GOT3 (cell line): ENCODE data around the gene ARHGEF5.
"Not testable (repeated sequence)": the region's sequence is repeated elsewhere in the genome, so short reads cannot be mapped to it uniquely, and the experiment has no call there.

ENCODE experiments used
- DNase-seq: peaks from one replicate; lab custom pipeline; 2025; ENCODE audit warnings: mixed read lengths; lab: John Stamatoyannopoulos, UW

The ARHGEF5 gene

DNA sequence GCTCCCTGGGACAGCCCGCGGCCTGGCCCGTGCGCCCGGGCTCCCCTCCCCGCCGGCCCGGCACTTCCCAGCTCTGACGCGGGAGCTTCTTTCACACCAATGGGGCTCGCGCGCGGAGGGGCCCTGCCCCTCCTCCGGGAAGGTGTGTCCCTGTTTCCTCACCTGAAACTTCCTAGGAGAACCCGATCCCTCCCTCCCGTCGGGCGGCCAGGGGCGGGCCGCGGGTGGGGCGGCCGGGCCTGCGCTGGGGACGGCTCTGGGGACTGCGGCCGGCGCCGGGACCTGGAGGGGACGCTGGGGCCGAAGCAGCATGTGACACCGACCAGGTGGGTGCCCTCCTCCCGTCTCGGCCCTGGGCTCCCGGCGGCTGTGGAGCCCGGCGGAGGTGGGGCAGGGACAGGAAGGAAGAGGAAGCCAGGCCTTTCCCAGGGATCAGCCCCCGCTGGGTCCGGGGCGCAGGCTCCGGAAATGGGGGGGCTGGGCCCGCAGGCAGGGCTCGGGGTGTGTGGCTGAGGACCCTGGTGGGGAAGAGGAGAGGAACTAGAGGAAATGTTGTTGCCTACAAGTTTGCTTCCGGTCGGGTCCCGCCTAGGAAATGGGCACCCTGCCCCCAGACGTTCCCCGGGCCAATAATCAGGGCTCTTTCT is at the start of gene ARHGEF5:
TSS of gene ARHGEF5 (plus strand) at position 227 of the 647 bp plus-strand sequence. CDS start 7,268 bp downstream, outside the sequence.
- not testable (repeated sequence) for DNase-seq

DNA sequence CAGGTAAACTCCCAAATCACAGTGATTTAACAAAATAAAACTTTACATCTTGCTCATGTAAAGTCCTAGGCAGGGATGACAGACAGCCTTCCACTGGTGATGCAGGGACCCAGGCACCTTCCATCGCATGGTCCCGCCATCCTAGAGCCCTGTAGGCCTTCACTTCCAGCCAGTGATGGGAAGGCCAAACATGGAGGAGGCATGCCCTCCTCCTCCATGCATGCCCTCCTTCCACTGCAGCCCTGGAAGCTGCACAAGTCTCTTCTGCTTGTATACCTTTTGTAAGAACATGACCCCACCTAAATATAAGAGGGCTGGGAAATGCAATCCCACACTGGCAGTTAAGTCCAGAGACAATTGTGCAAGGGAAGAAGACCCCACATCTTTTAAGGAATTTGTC is 45.5 kb upstream of the ARHGEF5 start:
- DNase-seq: not testable (repeated sequence)

DNA sequence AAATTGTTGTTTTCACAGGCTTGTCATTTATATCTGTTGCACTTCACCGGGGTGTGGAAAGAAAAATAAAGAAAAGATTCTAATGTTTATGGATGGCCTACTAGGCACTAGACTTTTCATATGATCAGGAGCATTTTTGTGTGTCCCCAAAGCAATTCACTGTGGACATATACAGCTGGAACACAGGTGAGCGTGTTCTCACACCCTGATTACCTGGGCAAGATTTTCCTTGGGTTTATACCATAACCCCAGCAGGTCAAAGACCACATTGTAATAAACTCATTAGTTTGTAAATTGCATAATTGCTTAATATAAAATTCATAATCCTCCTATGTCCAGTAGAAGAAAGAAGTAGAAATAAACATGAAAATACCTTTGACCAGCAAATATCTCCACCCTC is 44.0 kb upstream of the ARHGEF5 start:
- not testable (repeated sequence) for DNase-seq

DNA sequence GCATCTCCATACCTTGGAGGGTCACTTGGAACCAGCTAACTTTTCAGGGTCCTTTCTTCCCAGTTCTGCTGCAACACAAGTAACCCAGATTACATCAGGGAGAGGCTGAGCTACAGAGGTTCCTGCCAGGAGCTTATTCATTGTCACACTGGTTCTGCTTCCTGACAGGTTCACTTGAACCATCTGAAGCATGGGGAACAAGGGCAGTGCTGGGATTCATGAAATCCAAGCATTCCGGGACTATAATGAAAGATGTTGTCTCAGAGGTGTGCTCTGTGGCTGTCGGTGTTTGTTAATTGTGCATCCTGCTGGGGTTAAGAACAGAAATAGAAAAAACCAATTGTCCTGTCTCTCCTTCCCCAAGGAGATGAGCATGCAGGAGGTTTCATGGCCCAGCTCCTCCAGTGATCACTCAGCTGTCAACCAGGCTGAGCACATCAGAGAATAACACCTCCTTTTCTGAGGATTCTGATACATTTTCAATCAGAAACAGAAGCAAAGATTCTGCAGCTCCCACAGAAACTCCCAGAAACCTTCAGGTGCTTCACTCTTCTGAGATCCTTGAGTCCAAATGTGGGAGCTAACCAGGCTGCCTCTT is 43.2 kb upstream of the ARHGEF5 start, which contains the start of gene OR2A1:
TSS of gene OR2A1 (plus strand) at position 548 of the 598 bp plus-strand sequence. CDS start 5,706 bp downstream, outside the sequence.
- DNase-seq: not testable (repeated sequence)

DNA sequence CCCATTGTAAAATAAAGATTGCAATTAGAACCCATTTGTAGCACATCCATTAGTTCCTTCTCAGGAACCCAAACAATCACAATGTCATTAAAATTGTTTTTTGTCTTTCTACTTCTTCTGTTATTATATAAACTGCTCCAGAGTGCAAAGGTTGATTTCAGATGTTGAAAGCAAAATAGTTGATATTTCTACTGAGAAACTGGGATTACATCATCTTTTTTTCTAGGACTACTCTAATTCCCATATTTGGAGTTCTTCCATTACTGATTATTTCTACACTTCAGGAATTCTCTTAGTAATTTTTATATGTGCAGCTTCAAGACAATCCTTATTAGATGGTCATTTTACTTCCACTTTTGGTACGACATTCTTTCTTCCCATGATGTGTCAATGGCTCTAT is 37.7 kb upstream of the ARHGEF5 start:
- DNase-seq: not testable (repeated sequence)

DNA sequence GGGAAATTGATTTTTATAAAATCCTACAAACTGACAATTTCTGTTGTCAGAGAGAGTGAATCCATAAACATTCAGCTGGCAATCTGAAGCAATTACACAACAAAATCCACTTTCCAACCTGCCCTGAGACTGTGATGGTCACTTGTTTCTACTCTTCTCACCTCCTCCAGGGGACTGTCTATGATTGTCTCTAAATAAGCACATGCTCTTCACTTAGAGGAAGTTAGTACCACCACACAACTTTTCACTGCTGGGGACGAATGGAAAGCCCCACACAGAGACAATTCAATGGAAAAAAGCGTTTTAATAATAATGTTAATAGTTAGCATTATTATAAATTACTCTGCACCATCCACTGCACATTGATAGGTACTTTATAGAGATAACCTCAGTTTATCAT is 35.7 kb upstream of the ARHGEF5 start:
- not testable (repeated sequence) for DNase-seq

DNA sequence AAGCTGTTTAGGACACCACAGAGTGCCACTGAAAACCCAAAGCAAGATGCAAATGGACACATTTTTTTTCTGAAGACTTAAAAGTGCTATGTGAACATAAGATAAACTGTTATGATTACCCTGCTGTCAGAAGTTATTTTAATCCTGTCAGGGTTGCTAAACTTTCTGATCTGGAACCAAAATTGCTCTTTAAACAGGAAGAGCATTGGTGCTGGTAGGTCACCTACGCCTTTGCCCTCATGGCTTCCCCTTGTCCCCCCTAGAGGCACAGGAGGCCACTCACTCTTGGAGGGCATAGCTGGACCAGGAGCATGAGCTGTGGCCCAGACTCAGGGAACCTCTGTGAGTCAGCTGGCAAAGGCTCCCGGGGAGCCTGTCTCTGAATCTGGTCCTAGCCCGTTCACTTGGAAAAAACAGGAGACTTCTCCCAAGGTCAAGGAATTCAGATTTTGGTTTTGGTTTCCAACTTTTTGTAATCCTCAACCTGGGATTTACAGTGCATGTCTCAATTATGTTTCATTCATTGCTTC is 33.5 kb upstream of the ARHGEF5 start:
- not testable (repeated sequence) for DNase-seq

DNA sequence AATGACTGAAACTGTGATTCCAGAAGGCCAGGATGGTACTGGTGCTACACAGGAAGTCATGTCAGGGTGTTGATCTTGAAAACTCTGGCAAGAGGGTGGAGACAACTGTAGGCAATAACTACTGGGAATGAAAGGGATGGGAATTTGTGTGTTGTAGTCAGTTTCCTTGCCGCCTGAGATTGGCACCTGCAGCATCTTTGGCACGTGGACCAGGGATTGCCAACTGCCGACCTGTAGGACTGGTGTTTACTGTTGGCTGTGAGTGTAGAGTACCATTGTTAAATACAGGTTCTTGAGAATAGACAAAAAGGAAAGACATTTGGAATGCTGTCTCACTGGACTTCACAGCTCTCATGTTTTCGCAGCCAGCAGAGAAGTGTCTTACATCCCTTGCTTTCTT is 31.8 kb upstream of the ARHGEF5 start:
- DNase-seq: not testable (repeated sequence)

DNA sequence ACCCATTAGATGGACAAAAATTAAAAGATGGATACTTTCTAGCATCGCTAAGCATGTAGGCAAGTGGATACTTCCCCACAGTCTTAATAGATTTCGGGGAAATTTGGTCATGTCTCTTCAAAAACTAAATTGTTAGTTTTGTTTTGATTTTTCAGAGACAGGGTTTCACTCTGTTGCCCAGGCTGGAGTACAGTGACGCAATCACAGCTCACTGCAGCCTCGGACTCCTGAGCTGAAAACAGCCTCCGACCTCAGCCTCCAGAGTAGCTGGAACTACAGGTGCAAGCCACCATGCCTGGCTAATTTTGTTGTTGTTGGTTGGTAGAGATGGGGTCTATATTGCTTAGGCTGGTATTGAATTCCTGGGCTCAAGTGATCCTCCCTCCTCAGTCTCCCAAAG is 29.3 kb upstream of the ARHGEF5 start:
- DNase-seq: not testable (repeated sequence)

DNA sequence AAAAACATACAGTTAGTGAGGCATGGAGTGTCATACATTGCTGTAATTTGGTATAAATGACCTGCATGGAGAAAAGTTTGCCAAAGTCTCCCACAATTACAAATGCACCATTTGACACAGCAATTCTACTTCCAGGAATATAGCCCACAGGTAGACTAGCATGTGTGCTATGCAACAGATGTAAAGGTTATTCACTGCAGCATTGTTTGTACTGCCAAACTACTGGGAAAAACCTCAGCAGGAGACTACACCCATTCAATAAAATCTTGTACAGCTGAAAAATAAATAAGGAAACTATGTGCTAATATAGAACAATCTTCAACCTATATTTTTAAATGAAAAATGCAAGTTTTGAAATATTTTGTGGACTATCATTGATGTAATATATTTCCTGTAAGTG is 25.2 kb upstream of the ARHGEF5 start:
- not testable (repeated sequence) for DNase-seq

DNA sequence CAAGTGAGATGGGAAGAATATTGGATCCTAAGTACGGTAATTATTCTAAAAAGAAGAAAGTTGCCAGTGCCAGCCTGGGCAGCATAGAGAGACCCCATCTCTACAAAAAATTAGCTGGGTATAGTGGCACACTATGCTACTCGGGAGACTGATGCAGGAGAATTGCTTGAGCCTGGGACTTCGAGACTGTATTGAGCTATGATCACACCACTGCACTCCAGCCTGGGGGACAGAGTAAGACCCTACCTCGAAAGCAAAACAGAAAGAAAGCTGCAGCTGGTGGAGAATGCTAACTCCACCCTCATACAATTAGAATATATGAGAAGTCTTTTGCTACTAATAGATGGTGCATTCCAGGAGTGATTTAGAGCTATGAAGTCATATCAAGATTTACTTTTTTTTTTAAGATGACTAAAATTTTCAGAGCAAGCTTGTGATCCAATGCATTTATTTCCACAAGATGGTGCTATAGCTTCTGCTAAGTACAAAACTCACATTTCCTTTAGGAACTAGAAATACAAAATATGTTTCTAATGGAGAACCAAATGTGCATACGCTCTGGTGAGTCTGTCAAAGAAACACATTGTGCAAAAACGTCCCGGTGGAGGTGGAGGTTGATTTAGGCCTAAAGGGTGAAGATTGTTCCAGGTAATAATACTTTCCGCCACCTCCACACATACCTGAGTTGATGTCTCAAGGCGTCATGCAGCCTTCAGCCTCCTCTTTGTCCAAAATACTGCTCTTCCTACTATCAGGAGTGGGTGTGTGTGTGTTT is 23.8 kb upstream of the ARHGEF5 start:
- DNase-seq: not testable (repeated sequence)

DNA sequence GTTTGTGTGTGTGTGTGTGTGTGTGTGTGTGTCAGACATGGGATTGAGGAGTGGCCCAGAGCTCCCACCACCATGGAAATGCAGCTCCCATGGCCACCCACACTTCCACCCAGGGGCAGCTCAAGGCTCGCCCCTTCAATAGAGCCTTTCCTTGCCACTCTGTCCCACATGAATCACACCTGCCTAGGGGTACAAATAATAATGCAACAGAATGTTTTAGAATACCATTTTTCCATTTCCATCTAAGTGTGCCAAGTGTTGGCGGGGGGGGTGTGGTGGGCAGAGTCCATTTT is 23.3 kb upstream of the ARHGEF5 start:
- DNase-seq: not testable (repeated sequence)

DNA sequence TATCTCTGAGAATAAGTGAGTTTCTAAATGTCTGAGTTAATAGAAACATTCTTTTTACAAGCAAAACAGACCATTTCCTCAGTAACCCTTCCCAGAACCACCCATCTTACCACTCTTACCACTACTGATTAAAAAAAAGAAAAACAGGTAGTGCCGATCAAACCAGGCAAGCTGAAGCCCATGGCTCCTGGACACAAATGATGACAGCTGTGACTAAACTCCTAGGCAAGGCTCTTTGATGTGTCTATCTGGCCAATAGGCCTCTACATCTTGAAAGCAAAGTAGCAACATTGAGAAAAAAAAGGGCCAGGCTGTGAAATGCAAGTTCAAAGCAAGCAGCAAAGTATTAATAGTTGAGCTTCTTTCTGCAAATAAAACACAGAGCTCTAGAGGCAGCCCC is 6.6 kb upstream of the ARHGEF5 start:
- not testable (repeated sequence) for DNase-seq

DNA sequence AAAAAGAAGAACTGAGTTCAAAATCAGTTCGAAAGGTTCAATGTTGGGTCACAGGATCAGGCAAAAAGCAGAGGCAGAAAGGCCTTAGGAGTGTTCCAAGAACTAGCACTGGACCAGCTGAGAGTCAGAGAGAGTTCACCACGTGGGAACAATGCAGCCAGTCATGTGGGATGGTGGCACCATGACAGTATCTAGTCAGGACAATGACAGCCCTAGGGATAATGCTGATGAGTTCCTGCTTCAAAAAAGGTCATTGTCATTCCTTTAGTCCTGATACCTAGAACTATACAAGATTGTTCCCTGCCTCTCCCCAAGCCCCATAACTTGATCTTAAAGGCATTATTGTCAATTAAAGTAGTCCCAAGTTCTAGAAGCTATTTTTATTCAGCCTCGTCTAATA is 3.5 kb upstream of the ARHGEF5 start:
- not testable (repeated sequence) for DNase-seq

DNA sequence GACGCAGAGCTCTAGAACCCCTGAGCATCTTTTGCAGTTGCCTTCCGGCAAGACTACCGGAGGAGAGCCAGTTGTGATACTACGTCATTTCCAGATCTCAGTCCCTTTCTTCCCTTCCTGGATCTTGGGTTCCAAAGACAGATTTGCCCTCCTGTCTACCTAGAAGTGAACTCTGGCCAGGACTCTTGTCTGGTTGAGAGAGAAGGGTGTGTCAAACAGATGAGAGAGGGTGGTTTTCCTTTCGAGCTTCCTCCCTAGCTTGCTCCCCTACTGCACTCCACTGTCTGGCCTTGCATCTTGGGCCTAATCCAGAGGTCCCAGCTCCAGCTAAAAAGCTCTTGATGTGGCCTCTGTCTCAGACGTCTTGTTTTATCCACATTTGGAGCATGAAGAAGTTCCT is 983 bp downstream of the ARHGEF5 start:
- DNase-seq: not testable (repeated sequence)

DNA sequence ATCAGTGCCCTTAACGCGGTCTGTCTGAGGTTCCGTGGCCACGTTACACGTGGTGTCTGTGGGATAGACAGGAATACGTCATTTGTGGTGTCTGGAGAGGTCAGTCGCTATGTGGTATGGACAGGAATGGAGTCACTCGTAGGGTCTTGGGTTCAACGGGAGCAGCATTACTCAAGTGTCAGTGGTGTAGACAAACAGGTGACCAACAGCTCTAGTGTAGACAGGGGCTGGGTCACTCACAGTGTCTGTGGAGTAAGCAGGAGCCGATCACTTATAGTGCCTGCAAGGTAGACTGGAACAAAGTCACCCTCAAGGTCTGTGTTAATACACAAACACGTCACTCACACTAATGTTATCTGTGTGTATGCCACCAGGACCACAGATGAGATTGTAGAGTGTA is 1.7 kb downstream of the ARHGEF5 start:
- not testable (repeated sequence) for DNase-seq

DNA sequence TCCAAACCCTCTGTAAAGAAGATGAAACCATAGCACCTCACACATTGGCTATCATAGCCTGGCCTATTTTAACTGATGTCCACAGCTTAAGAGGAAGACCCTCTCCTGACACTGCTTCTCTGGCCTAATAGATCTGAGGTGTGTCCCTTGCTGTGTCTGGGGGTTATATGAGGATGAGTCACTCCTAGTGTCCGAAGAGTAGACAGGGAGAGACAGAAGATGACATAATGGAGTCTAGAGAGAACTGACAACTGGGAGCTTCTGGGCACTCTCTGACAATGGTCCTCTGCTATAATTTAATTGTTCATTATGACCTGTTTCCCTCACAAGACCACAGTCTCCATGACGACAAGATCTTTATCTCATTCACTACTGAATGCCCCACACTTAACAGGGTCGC is 6.9 kb downstream of the ARHGEF5 start:
- DNase-seq: not testable (repeated sequence)

DNA sequence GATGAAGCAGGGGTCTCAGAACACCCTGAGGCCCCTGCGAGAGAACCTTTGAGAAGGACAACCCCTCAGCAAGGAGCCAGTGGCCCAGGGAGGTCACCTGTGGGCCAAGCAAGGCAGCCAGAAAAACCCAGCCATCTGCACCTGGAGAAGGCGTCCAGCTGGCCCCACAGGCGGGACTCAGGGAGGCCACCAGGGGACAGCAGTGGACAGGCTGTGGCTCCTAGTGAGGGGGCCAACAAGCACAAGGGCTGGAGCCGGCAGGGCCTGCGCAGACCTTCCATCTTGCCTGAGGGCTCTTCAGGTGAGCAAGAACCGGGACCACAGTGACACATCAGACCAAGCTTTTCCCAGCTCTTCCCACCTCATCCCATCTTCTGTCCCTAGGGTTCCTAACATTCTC is 10.3 kb downstream of the ARHGEF5 start:
- not testable (repeated sequence) for DNase-seq

DNA sequence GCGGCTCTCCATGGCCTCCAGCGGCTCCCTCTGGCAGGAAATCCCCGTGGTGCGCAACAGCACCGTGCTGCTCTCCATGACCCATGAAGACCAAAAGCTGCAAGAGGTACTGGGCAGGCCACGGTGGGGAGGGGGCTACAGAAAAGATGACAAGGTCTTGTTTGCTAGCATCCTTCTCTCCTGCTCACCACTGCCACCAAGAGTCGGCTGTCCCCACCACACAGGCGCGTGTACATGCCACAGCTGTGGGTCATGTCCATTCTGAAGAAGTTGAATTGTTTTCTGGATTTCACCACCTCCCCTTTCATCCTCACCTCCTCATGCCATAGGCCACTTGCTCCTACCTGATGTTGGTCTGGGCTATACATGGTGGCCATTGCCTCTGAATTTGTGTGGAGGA is 12.0 kb downstream of the ARHGEF5 start:
- not testable (repeated sequence) for DNase-seq

DNA sequence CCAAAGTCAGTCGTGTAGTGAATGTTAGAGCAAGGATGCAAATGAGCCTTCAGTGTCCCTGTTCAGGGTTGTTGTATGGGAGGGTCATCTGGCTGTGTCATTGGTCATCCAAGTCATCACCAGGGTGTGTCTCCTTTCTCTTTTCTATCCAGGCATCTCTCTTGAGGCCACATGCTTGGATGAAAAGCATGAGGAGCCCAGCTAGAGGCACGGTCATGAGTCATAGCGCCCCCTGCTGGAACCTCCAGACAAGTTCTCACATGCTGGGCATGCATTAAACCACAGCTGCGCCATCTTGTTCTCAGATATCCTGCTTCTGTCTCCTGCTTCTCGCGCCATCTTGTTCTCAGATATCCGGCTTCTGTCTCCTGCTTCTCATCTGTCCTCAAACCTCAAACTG is 14.0 kb downstream of the ARHGEF5 start:
- not testable (repeated sequence) for DNase-seq

DNA sequence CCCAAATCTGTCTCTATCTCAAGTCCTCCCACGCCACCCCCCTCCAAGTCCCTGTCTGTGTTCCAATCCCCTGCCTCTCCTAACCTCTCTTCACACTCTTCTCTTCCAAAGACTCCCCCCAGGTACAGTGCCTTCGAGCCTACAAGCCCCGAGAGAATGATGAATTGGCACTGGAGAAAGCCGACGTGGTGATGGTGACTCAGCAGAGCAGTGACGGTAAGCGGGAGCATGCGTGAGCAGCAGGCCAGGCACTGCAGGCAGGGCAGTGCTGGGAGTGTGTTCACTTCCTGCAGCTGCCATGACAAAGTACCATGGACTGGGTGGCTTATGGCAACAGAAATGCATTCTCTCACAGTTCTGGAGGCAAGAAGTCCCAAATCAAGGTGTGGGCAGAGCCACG is 23.4 kb downstream of the ARHGEF5 start:
- DNase-seq: no peak

DNA sequence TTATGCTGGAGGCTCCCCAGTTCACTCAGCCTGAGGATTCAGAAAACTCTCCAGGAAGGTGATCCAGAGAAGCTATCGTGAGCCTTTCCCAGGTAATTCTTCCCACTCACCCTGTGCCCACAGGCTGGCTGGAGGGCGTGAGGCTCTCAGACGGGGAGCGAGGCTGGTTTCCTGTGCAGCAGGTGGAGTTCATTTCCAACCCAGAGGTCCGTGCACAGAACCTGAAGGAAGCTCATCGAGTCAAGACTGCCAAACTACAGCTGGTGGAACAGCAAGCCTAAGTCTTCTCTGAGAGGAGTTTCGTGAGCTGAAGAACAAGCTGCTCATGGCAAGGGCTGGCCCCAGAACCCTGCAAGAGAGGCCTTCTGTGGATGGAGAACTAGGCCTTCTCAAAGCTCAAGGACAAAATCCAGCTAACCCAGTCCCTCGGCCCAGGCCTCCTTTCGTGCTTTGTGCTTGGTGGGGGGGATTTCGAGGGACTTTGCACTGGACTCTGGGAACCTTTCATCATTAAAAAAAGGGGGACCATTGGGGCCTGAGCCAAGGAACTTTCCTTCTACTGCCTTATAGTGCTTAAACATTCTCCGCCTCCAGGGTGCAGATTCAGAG is 24.7 kb downstream of the ARHGEF5 start:
- DNase-seq: no peak
